D721Med (cell line): ENCODE data around the gene KBTBD12.

Source experiments
- DNase-seq: peaks from one replicate; pipeline ENCODE4 v3.0.0; 2011; ENCODE audit warnings: low spot score; ENCODE audit not compliant: insufficient read length
- FAIRE-seq: peaks from 2 replicates; lab custom pipeline; 2011; peaks lifted over from hg19 to GRCh38; lab: Jason Lieb, UNC
- CTCF ChIP-seq: IDR thresholded peaks from 2 replicates; pipeline ENCODE4 v1.5.1; 2012; ENCODE audit warnings: mild to moderate bottlenecking, control low read depth; ENCODE audit not compliant: insufficient read depth; ENCODE audit errors: missing control alignments

Gene KBTBD12

GRCh38 chr3:127951276-127951675 is 36.2 kb downstream of the KBTBD12 start:
- DNase-seq: no peak
- TF ChIP-seq CTCF: no peak
- FAIRE-seq: no peak

- TF ChIP-seq CTCF: no peak
- DNase-seq (no peak), FAIRE-seq (no peak)
Measured at GRCh38 chr3:127953091-127954035, 38.3 kb downstream of the KBTBD12 start.

DNA sequence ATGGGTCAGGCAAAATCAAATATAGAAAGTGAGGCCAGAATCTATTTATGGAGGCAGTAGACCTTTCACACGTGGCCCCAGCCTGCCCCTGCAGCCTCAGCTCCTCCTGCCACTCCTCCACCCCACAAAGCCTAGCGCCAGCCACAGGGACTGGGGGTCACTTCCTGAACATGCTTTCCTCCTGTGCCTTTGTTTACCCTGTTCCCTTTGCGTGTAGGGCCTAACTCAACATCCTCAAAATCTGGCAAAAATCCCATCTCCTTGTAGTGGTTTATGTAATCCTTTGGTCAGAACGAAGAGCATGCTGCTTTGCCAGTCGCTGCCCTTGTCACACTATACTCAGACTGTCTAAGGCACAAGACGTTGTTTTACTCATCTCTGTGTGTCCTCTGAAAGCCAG is 39.6 kb downstream of the KBTBD12 start:
- FAIRE-seq: no peak
- DNase-seq: no peak
- no peak for TF ChIP-seq CTCF

- no peak for FAIRE-seq
Measured at GRCh38 chr3:127955728-127956127, 40.7 kb downstream of the KBTBD12 start.

GRCh38 chr3:127959041-127959440 is 44.0 kb downstream of the KBTBD12 start:
- DNase-seq: no peak
- TF ChIP-seq CTCF: no peak
- no peak for FAIRE-seq

More at GRCh38 chr3:127955728-127956127, 40.7 kb downstream of the KBTBD12 start:
- no peak for TF ChIP-seq CTCF
- DNase-seq: no peak

DNA sequence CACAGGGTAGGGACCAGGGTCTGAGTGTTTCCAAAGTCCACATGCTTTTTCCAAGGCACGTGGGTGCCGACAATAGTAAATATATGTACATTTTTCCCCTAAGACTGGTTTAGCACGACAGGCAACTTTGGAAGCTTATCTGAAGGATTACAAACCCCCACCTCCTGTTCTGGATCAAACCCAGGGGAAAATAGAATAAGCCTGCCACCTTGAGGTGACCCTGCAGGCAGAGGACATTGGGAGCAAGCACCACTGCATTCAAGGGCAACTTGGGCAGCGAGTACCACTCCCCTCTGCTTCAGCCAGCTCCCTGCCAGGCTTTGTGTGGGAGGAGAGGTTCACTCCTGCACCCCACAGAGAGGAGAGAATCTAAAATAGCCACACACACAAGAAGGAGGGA is 44.8 kb downstream of the KBTBD12 start:
- DNase-seq (peak; percentile 57), FAIRE-seq (no peak)
- TF ChIP-seq CTCF: peak; percentile 61

DNA sequence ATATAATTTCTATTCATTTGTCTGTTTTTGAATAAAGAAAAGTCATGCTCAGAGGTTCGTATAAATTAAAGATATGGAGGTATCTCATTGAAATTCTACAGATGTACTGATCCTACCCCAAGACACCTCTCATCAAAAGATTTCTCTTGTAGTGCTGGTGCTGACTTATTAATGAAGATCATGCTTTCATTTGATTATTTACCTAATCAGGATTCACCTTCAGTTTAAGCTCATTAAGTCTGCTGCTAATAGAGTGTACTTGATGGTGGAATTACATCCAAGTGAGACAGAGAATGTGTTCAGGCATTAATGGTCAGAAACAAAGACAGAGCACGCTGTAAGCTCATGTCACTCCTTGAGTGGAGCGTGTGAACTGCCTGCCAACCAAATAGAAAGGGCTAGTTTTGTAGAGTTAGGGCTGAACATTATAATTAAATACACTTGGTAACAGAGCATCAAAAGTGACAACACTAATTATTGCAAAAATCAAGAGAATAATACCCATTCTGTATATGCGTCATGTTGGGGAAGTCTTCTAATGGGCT is 45.5 kb downstream of the KBTBD12 start:
- TF ChIP-seq CTCF: no peak
- FAIRE-seq: peak; percentile 89
- DNase-seq: no peak
